ENCODE results near the gene ENTPD5. TPM values are rescaled to one million over a fixed set of nuclear protein-coding genes. Genes with fewer than 3 reads are reported as not detected.

The ENTPD5 gene
- total and polyA plus RNA-seq, 2 donors (not counting 3 experiments of a cell fraction or from before 2014, with no cell fraction given) = 8.4 to 13.0 TPM

DNA sequence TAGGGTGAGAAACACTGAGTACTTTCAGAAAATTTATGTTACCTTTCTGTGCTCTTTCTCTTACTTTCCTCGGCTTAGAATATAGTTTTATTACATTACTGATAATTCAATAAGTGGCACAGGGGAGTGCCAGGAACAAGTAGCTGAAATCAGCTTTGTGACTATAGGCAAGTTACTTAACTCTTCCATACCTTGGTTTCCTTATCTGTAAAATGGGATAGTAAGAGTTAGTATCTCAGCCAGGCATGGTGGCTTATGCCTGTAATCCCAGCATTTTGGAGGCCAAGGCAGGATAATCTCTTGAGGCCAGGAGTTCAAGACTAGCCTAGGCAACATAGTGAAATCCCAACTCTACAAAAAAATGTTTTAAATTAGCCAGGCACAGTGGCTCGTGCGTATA, 15.5 kb upstream of the ENTPD5 start:
- Histone ChIP-seq H3K79me2 (ENCODE audit: control insufficient read depth, insufficient read depth, low read length) (no peaks in the 10 kb centered on the region), H3K36me3 (ENCODE audit: control insufficient read depth in 2 of 2, extremely low read depth in 1 of 2, insufficient read depth in 2 of 2, low read length in 2 of 2) (no peaks in the 10 kb centered on the region), H3K27ac (ENCODE audit: insufficient read depth, low read depth, low read length) (no peak overlapping the region), H3K4me1 (ENCODE audit: control insufficient read depth, extremely low read depth, insufficient read depth, low read length) (no peaks in the 10 kb centered on the region), H2AFZ (ENCODE audit: low read depth, low read length) (no peak overlapping the region), H3K4me3 (replicated peaks in 1 of 3; ENCODE audit: insufficient read depth in 1 of 3, low read depth in 1 of 3, low read length in 3 of 3) (no peak overlapping the region), H3K9me3 (replicated peaks; ENCODE audit: control insufficient read depth, insufficient read depth, low read length) (no peaks in the 10 kb centered on the region), H3K27me3 (ENCODE audit: control insufficient read depth in 2 of 2, insufficient read depth in 2 of 2, low read length in 2 of 2) (no peaks in the 10 kb centered on the region), H4K20me1 (replicated peaks; ENCODE audit: control insufficient read depth, extremely low read depth, insufficient read depth, low read length) (no peaks in the 10 kb centered on the region), H3K9me1 (replicated peaks; ENCODE audit: control insufficient read depth, extremely low read depth, insufficient read depth, low read length) (no peaks in the 10 kb centered on the region), H3K9ac (replicated peaks; ENCODE audit: extremely low read depth, insufficient read depth, low read length) (no peak overlapping the region), H3K4me2 (ENCODE audit: insufficient read depth, low read length) (no peak overlapping the region)
- POLR2A ChIA-PET = no interaction called here
- CTCF ChIA-PET = no interaction called here
- TF ChIP-seq POLR2A (IDR thresholded peaks at IDR 0.05; ENCODE audit: low read depth, low read length) (no peak), EZH2 (IDR thresholded peaks at IDR 0.05; ENCODE audit: borderline replicate concordance, low read depth, low read length, severe bottlenecking) (no peak), MYC (IDR thresholded peaks at IDR 0.05; ENCODE audit: low read depth, low read length) (no peak), GATA2 (IDR thresholded peaks at IDR 0.05; ENCODE audit: insufficient read depth, insufficient read length, low read depth, low read length) (no peak), POLR2AphosphoS5 (IDR thresholded peaks at IDR 0.05; ENCODE audit: insufficient read depth, low read depth, low read length) (no peak), FOS (IDR thresholded peaks at IDR 0.05; ENCODE audit: borderline replicate concordance, insufficient read depth, low read length) (no peak), JUN (IDR thresholded peaks at IDR 0.05; ENCODE audit: borderline replicate concordance, insufficient read depth, insufficient read length, low read depth) (no peak)
- TF ChIP-seq, protein P1, sequence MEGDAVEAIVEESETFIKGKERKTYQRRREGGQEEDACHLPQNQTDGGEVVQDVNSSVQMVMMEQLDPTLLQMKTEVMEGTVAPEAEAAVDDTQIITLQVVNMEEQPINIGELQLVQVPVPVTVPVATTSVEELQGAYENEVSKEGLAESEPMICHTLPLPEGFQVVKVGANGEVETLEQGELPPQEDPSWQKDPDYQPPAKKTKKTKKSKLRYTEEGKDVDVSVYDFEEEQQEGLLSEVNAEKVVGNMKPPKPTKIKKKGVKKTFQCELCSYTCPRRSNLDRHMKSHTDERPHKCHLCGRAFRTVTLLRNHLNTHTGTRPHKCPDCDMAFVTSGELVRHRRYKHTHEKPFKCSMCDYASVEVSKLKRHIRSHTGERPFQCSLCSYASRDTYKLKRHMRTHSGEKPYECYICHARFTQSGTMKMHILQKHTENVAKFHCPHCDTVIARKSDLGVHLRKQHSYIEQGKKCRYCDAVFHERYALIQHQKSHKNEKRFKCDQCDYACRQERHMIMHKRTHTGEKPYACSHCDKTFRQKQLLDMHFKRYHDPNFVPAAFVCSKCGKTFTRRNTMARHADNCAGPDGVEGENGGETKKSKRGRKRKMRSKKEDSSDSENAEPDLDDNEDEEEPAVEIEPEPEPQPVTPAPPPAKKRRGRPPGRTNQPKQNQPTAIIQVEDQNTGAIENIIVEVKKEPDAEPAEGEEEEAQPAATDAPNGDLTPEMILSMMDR (IDR thresholded peaks at IDR 0.05; ENCODE audit: extremely low read depth in 1 of 2, insufficient read depth in 1 of 2, low read depth in 1 of 2, low read length in 2 of 2) = no peak
- TF ChIP-seq, protein P2, sequence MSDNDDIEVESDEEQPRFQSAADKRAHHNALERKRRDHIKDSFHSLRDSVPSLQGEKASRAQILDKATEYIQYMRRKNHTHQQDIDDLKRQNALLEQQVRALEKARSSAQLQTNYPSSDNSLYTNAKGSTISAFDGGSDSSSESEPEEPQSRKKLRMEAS (IDR thresholded peaks at IDR 0.05; ENCODE audit: insufficient read depth, insufficient read length) = no peak
- no peak for FAIRE-seq
- intact Hi-C loops (cut with micrococcal nuclease) = no loop called here
- dilution Hi-C loops (cut with MboI; ENCODE audit: extremely low pct_ligation_motif_present, low sequenced_read_pairs) = no loop called here
- no TSS peak for BruUV-seq (replicated peaks)
- no peak for DNase-seq (ENCODE audit: low read depth, low spot score)
